Muscle of back (tissue), 13 donors: Measurements from ENCODE around the gene NTN5. TPM values are rescaled to one million over a fixed set of nuclear protein-coding genes. Genes with fewer than 3 reads are reported as not detected.
"Not testable (repeated sequence)": the region's sequence is repeated elsewhere in the genome, so short reads cannot be mapped to it uniquely, and the experiment has no call there.

Source experiments
- DNase-seq, 3 donors: peaks; one replicate each; pipeline versions ENCODE4 v3.0.0 to v3.0.0-alpha.2; 2013
- long read RNA-seq, 9 donors: transcript quantifications; one replicate each; lab custom pipeline, GENCODE V29; 2026
- polyA plus RNA-seq, 10 donors: library from polyadenylated mRNA; unstranded; fragments of 120-200 nt; gene quantifications; one replicate each; pipeline ENCODE4 v1.2.1, GENCODE V29; 2013; ENCODE audit not compliant: insufficient read length in 10 of 10

NTN5 gene, protein sequence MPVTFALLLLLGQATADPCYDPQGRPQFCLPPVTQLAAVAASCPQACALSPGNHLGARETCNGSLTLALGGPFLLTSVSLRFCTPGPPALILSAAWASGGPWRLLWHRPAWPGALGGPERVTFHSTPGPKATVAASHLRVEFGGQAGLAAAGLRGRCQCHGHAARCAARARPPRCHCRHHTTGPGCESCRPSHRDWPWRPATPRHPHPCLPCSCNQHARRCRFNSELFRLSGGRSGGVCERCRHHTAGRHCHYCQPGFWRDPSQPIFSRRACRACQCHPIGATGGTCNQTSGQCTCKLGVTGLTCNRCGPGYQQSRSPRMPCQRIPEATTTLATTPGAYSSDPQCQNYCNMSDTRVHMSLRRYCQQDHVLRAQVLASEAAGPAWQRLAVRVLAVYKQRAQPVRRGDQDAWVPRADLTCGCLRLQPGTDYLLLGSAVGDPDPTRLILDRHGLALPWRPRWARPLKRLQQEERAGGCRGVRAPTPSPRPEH
- polyA plus RNA-seq, result 1 to 10 TPM in 8 of 10 donors, under 1 TPM in 2; 0.67 to 9.6 (median 2.3) TPM
- long read RNA-seq, donor 1, partial matches to known transcripts, result 0 of 1 reads
- long read RNA-seq, donor 1, other reads (novel, unspliced or antisense), result 0 of 1 reads
- long read RNA-seq, donor 2, partial matches to known transcripts, result 0 of 1 reads
- long read RNA-seq, donor 2, other reads (novel, unspliced or antisense), result 0 of 1 reads
- long read RNA-seq, donor 3, result 0 reads
- long read RNA-seq, donor 4, partial matches to known transcripts, result 0 of 1 reads
- long read RNA-seq, donor 4, other reads (novel, unspliced or antisense), result 0 of 1 reads
- long read RNA-seq, donor 5, result 0 reads
- long read RNA-seq, donor 6, partial matches to known transcripts, result 0 of 1 reads
- long read RNA-seq, donor 6, other reads (novel, unspliced or antisense), result 0 of 1 reads
- long read RNA-seq, donor 7, result 0 reads
- long read RNA-seq, donor 8, result 0 reads
- long read RNA-seq, donor 9, result 0 reads

GRCh38 chr19:48672994-48673393, at the start of gene NTN5:
TSS of gene NTN5 (minus strand) at chr19:48673017. CDS start at chr19:48670986, 2,031 bp downstream.
- DNase-seq, result no peak

DNA sequence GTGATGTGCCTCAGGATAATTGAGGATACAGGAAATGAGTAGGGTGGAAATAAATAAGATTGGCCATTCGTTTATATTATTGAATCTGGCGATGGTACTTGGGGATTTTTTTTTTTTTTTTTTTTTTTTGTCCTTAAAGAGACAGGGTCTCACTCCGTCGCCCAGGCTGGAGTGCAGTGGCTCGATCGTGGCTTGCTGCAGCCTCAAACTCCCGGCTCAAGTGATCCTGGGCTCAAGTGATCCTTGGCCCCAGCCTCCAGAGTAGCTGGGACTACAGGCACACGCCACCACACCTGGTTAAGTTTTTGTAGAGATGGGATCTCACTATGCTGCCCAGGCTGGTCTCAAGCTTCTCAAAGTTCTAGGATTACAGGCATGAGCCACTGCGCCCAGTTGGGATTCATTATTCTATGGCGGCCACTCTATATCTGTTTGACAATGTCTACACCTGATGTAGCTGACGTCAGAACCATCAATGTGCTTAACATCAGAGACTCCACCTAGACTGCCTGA, 49.4 kb upstream of the NTN5 start:
- no peak for DNase-seq

- peak; percentile 99 to 100 (median 100) for DNase-seq
Observed at GRCh38 chr19:48720613-48721296, 47.9 kb upstream of the NTN5 start.

DNA sequence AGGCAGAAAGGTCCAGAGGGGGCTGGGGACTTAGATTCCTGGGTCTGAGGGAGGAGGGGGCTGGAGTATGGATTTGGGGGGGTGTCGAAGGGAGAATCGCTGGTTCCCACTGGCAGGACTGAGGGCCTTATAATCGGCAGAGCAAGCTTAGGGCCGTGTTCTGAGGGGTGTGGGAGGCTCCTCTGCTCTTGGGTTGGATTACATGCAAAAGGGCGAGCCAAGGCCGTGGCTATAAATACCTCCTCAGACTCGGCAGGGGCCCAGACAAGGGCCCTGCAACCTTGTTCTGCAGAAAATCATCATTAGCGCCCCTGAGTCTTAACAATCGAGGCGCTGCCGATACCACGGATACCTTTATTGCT, 47.4 kb upstream of the NTN5 start:
- DNase-seq, result peak in 1 of 3 donors; percentile 59

- peak; percentile 59 to 76 (median 74) for DNase-seq
Observed at GRCh38 chr19:48719263-48720171, 46.7 kb upstream of the NTN5 start, which contains the start of gene MAMSTR. TSS of gene MAMSTR (minus strand) at chr19:48719725. CDS start at chr19:48719031, 694 bp downstream.

GRCh38 chr19:48718711-48719231, 46.0 kb upstream of the NTN5 start:
- peak in 1 of 3 donors; percentile 33 for DNase-seq

GRCh38 chr19:48718106-48718505, 45.3 kb upstream of the NTN5 start:
- not testable (repeated sequence) for DNase-seq

DNA sequence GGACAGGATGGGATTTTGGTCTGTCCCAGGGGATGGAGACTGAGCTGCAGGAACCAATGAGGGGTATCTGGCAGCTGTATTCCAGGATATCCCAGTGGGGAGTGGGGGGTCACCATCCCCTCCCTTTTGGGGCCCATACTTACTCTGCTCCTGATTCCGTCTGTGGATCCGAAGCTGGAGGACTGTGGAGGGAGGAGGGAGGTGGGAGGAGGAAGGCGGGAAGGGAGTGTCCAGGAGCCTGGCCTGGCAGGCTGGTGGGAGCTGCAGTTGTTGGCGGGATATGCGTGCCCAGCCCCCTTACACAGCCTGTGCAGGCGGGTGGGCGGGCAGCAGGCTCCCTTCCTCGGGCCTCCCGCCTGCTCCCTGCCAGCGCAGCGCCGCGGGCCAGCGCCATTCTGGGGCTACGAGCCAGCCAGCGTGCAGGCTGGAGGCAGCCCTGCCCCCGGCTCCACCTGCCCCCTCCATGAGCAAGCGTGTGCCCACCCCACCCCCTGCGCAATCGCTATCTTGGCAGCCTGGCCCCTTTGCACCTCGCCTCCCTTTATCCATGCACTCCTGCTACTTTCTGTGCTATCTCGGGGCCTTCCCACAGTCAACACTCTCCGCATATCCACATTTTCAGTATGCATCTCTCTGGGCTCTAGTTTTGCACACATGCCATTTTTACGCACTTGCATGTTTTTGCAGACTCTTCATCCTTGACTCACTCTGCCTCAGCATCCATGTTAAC, 43.9 kb upstream of the NTN5 start:
- DNase-seq, result peak; percentile 82 to 94 (median 84)

- DNase-seq, result peak in 2 of 3 donors; percentile 44 to 79
Observed at GRCh38 chr19:48715681-48716171, 42.9 kb upstream of the NTN5 start.

- peak in 1 of 3 donors; percentile 21 for DNase-seq
Observed at GRCh38 chr19:48714759-48715675, 42.2 kb upstream of the NTN5 start.

GRCh38 chr19:48713864-48714755, 41.3 kb upstream of the NTN5 start:
- DNase-seq, result peak; percentile 99 to 100 (median 100)

- DNase-seq, result peak in 1 of 3 donors; percentile 50
Observed at GRCh38 chr19:48713041-48713863, 40.4 kb upstream of the NTN5 start.

GRCh38 chr19:48711106-48711662, 38.4 kb upstream of the NTN5 start:
- DNase-seq, result no peak

- DNase-seq, result no peak
Observed at GRCh38 chr19:48708471-48708870, 35.7 kb upstream of the NTN5 start.

- no peak for DNase-seq
Observed at GRCh38 chr19:48705431-48705830, 32.6 kb upstream of the NTN5 start.

DNA sequence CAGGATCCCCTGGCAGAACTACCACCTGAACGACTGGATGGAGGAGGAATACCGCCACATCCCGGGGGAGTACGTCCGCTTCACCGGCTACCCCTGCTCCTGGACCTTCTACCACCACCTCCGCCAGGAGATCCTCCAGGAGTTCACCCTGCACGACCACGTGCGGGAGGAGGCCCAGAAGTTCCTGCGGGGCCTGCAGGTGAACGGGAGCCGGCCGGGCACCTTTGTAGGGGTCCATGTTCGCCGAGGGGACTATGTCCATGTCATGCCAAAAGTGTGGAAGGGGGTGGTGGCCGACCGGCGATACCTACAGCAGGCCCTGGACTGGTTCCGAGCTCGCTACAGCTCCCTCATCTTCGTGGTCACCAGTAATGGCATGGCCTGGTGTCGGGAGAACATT, 30.5 kb upstream of the NTN5 start:
- no peak for DNase-seq
